GM10248 (cell line): ENCODE measurements around the gene WIPI1.

Experiments
- CTCF ChIA-PET: fragments of 300-600 bp; sonication (Branson Sonifier 250); formaldehyde crosslinking; extraction: SDS; loops from one replicate; lab custom pipeline; 2021; ENCODE audit warnings: antibody characterized with exemption; lab: Yijun Ruan, JAX
- POLR2A ChIA-PET: fragments of 350-650 bp; sonication (Branson Sonifier 250); formaldehyde crosslinking; extraction: SDS; loops from one replicate; lab custom pipeline; 2020; ENCODE audit warnings: antibody characterized with exemption; lab: Yijun Ruan, JAX
- DNase-seq: peaks from one replicate; pipeline ENCODE4 v3.0.0; 2012; ENCODE audit errors: extremely low spot score
- CTCF ChIP-seq: IDR thresholded peaks from 2 replicates; pipeline ENCODE4 v1.5.1; 2012; ENCODE audit warnings: mild to moderate bottlenecking, low read depth; ENCODE audit errors: extremely low read depth, missing control alignments, control extremely low read depth

Gene WIPI1

GRCh38 chr17:68480885-68481284, 23.6 kb upstream of the WIPI1 start:
- POLR2A ChIA-PET: no interaction called here
- no peak for DNase-seq
- TF ChIP-seq CTCF: no peak
- CTCF ChIA-PET: interaction anchor here (1.0 to 3.2 kb wide), 5 partner anchors 11 to 22 kb away, joined by 3 to 17 read pairs (median 5); no protein-coding TSS in a partner anchor

- CTCF ChIA-PET: interaction anchor here (0.9 to 2.6 kb wide), 3 partner anchors 11 to 73 kb away, joined by 3 to 11 read pairs (median 4); partner anchors contain the start of gene WIPI1
- DNase-seq: no peak
- POLR2A ChIA-PET: no interaction called here
- TF ChIP-seq CTCF: no peak
These were observed 13.7 kb upstream of the WIPI1 start for GRCh38 chr17:68470961-68471360.

GRCh38 chr17:68468788-68469187, 11.5 kb upstream of the WIPI1 start:
- CTCF ChIA-PET: interaction anchor here (1.1 to 3.4 kb wide), 5 partner anchors 8 to 296 kb away, joined by 3 to 17 read pairs (median 11); no protein-coding TSS in a partner anchor
- DNase-seq: no peak
- no peak for TF ChIP-seq CTCF
- POLR2A ChIA-PET: no interaction called here

DNA sequence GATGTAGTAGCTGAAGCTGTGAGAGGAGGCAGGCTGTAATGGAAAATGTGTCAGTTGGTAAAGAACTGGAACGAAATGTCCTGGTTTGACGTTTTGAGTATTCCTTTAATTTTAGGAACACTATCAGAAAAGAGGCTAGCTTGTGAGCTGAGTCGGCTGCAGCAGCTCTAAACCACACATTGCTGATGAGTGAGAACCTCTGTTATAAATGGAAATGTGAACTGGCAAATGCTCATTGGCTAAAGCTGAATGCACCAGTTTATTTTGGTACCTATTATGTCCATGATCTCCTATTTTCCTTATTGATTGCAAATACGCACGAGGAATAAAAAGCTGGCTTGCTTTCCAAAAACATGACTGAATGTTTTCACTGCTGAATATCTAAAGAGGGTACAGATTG, 11.0 kb upstream of the WIPI1 start:
- TF ChIP-seq CTCF: no peak
- DNase-seq: no peak
- ChIA-PET POLR2A (no interaction called here), CTCF (interaction anchor here (0.9 to 4.1 kb wide), 7 partner anchors 8 to 295 kb away, joined by 3 to 17 read pairs (median 7); no protein-coding TSS in a partner anchor)

DNA sequence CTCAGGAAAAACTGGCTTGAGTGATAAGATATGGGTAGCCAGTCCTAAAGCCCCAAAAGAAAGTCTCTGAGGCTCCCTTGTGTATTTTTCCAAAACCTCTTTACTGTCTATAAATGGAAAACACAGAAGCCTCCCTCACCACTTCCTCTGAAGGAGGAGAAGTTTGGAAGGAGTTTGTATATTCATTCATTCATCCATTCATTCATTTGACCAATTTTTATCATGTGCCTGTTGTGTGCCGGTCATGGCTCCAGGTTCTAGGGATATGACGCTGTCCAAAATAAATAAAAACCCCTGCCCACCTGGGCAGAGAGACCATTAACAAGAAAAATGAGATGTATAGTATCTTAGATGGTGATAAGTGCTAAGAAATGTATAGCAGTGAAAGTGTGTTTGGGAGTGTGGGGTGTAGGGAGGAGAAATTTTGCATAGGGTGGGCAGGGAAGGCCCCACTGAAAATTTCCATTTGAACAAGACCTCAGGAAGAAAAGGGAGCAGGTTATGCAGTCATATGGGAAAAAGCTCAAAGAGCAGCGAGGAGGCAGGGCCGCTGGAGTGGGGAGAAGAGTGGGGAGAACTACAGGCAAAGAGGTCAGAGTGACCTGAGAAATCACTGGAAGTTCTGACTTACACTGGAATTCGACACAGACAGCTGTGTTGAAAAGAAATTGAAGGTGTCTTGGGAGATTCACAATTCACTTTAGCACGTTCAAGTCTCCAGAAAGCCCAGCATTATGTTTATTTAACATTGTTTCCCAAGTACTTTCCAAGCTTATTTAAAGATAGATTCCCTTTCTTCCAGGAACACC, 6.1 kb upstream of the WIPI1 start:
- CTCF ChIA-PET: interaction anchor here (0.7 to 4.1 kb wide), 17 partner anchors 17 to 607 kb away, joined by 3 to 28 read pairs (median 4); partner anchors contain the start of genes AMZ2 and PRKAR1A
- DNase-seq: no peak
- TF ChIP-seq CTCF: no peak
- POLR2A ChIA-PET: interaction anchor here (0.6 kb wide), 1 partner anchor 132 kb away, joined by 3 read pairs; no protein-coding TSS in a partner anchor

DNA sequence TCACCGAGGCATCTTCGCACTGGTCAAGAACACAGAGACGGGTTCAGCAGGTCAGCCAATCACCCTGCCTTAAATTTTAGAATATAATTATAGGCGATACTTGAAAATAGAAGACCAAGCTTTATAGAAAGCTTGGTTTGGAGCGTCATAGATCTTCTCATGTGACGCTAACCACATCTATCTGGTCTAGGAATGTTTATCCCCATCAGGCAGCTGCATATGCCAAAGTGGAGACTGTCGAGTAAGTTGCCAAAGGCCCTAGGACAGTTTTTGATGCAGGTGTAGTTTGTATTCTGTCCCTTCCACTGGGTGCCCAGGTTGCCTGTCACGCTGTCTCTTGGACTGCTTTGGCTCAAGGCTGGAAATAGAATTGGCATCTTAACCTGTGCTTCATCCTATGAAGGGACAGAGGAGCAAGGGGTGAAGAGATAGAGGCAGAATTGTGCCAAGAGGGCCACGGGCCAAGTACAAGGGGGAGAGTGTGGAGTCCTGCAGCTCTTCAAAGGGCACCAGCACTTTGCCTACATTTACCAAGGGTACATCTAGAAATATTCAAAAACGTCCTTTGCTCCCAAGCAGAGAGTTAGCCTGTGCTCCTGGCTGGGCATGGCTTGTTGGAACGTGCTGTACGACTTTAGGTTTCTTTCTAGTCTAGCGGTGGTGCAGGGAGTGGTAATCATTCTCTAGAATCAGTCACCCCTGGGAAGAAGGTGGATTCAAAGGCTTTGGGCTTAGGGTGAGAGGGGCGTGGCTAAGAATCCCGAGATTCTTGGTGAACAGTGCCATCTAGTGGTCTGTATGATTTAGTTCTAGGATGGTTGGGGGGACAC, 5.3 kb upstream of the WIPI1 start:
- POLR2A ChIA-PET: interaction anchor here (0.6 kb wide), 1 partner anchor 218 kb away, joined by 4 read pairs; no protein-coding TSS in a partner anchor
- peak; percentile 67 for TF ChIP-seq CTCF
- CTCF ChIA-PET: interaction anchor here (0.6 to 4.1 kb wide), 24 partner anchors 9 to 499 kb away, joined by 3 to 28 read pairs (median 4); no protein-coding TSS in a partner anchor
- DNase-seq: peak; percentile 62
